GM19193 (cell line): ENCODE results near the gene LRRC4B.

Source experiments
- POLR2A ChIP-seq: IDR thresholded peaks from 4 replicates; pipeline ENCODE4 v1.6.1; 2011; ENCODE audit not compliant: insufficient read depth, insufficient read length; ENCODE audit errors: extremely low read depth

The LRRC4B gene

GRCh38 chr19:50567882-50568727, at the start of gene LRRC4B:
TSS of gene LRRC4B (minus strand) at chr19:50568435. CDS start at chr19:50548838, 19,597 bp downstream.
- no peak for TF ChIP-seq POLR2A

- no peak for TF ChIP-seq POLR2A
Observed at GRCh38 chr19:50607874-50608785, 39.9 kb upstream of the LRRC4B start.

GRCh38 chr19:50607388-50607787, 39.2 kb upstream of the LRRC4B start:
- TF ChIP-seq POLR2A, result no peak

GRCh38 chr19:50602935-50603334, 34.7 kb upstream of the LRRC4B start:
- TF ChIP-seq POLR2A, result no peak

- no peak for TF ChIP-seq POLR2A
Observed at GRCh38 chr19:50602496-50602895, 34.3 kb upstream of the LRRC4B start.

- TF ChIP-seq POLR2A, result no peak
Observed at GRCh38 chr19:50602089-50602422, 33.8 kb upstream of the LRRC4B start.

- no peak for TF ChIP-seq POLR2A
Observed at GRCh38 chr19:50601407-50602088, 33.3 kb upstream of the LRRC4B start.

GRCh38 chr19:50599427-50599826, 31.2 kb upstream of the LRRC4B start:
- TF ChIP-seq POLR2A, result no peak

GRCh38 chr19:50590191-50590590, 22.0 kb upstream of the LRRC4B start:
- no peak for TF ChIP-seq POLR2A

GRCh38 chr19:50580970-50581634, 12.9 kb upstream of the LRRC4B start:
- TF ChIP-seq POLR2A, result no peak

- TF ChIP-seq POLR2A, result no peak
Observed at GRCh38 chr19:50580240-50580639, 12.0 kb upstream of the LRRC4B start.

- TF ChIP-seq POLR2A, result no peak
Observed at GRCh38 chr19:50573741-50574461, 5.7 kb upstream of the LRRC4B start.

GRCh38 chr19:50570997-50571396, 2.8 kb upstream of the LRRC4B start:
- no peak for TF ChIP-seq POLR2A

GRCh38 chr19:50569938-50570540, 1.8 kb upstream of the LRRC4B start:
- no peak for TF ChIP-seq POLR2A
